ENCODE measurements around the gene SDC4. TPM values are rescaled to one million over a fixed set of nuclear protein-coding genes. Genes with fewer than 3 reads are reported as not detected.

Gene SDC4
- total and polyA plus RNA-seq, 2 experiments from 2014 or later = 28.5 to 39.9 TPM

DNA sequence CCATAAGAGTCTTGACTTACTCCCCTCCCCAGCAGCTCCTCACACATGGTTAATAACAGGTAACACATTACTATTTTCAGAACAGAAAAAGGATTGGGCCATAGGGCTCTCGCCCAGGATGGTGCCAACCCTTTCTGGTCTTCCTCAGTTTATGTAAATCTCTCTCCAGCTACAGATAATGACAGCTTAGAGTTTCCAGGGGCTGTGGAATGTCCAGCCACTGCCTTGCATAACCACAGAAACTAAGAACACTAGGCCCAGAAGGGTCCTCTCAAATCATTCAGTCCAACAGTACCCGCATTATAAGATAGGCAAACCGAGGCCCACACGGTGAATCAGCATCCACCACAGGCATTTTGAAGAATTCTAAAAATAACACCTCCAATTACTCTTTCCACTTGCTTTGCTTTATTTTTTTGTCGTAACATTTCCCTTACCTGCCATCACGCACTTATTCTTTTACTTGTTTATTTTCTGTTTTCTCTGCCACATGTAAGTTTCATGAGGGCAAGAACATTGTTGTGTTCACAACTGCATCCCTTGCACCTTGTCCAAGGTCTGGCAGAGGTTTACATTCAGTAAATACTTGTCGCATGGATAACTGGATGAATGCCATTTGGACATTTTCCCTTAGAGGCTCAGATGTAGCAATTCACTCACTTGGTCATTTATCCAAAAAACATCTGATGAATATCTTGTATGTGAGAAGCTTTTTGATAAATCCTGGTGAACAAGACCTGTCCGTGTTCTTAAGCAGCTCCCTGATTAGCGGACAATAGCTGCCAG, 6.4 kb upstream of the SDC4 start:
- Histone ChIP-seq H3F3A (replicated peaks; ENCODE audit: low read depth) (no peaks in the 10 kb centered on the region), H4K20me1 (replicated peaks; ENCODE audit: insufficient read depth) (no peaks in the 10 kb centered on the region), H3K4me2 (no peak overlapping the region), H2AFZ (peak overlapping the region; percentile 84; the same call in 1 of the 2 replicates), H3K27me3 (ENCODE audit: insufficient read depth) (no peaks in the 10 kb centered on the region), H3K27ac (ENCODE audit: low read depth) (no peak overlapping the region), H3K9me2 (ENCODE audit: insufficient read depth) (no peaks in the 10 kb centered on the region), H3K36me3 (ENCODE audit: insufficient read depth) (no peaks in the 10 kb centered on the region), H3K4me3 (no peak overlapping the region), H3K79me2 (replicated peaks; ENCODE audit: insufficient read depth) (no peaks in the 10 kb centered on the region), H3K4me1 (ENCODE audit: insufficient read depth) (peaks cover 9% of the 10 kb centered on the region)
- Mint-ChIP-seq H3K9me3 (no peaks in the 10 kb centered on the region), H3K27ac (no peak overlapping the region), H3K36me3 (ENCODE audit: low read depth) (no peaks in the 10 kb centered on the region), H3K4me3 (no peak overlapping the region), H3K4me1 (peaks cover 29% of the 10 kb centered on the region), H3K27me3 (ENCODE audit: insufficient read depth, low read depth, poor library complexity) (no peaks in the 10 kb centered on the region)
- ATAC-seq (no peak), DNase-seq (ENCODE audit: low spot score) (no peak)
- no peak for TF ChIP-seq ETS1 (IDR thresholded peaks at IDR 0.05)
- no peak for TF ChIP-seq REST (IDR thresholded peaks at IDR 0.05; ENCODE audit: unreplicated experiment)
- no peak for TF ChIP-seq EZH2 (IDR thresholded peaks at IDR 0.05; ENCODE audit: low read depth, unreplicated experiment)
- no peak for TF ChIP-seq CTCF (conservative IDR thresholded peaks at IDR 0.05; ENCODE audit: low read depth in 2 of 2)
- TF ChIP-seq NANOG (IDR thresholded peaks at IDR 0.05; ENCODE audit: borderline replicate concordance) = no peak
- no peak for TF ChIP-seq EZH2phosphoT487 (IDR thresholded peaks at IDR 0.05; ENCODE audit: unreplicated experiment)
- TF ChIP-seq ZNF331 (CRISPR knock-in tag; IDR thresholded peaks at IDR 0.05; ENCODE audit: low read depth) = no peak
- no peak for TF ChIP-seq JUNB (IDR thresholded peaks at IDR 0.05; ENCODE audit: unreplicated experiment)
- no peak for TF ChIP-seq ZNF462 (CRISPR knock-in tag; IDR thresholded peaks at IDR 0.05)
- TF ChIP-seq POLR2AphosphoS5 (IDR thresholded peaks at IDR 0.05; ENCODE audit: low read depth) = no peak
- no peak for TF ChIP-seq CREB1 (CRISPR knock-in tag; IDR thresholded peaks at IDR 0.05; ENCODE audit: low read depth)
